ENCODE results near the gene SLC29A4. TPM values are rescaled to one million over a fixed set of nuclear protein-coding genes. Genes with fewer than 3 reads are reported as not detected.
"Not testable (repeated sequence)": the region's sequence is repeated elsewhere in the genome, so short reads cannot be mapped to it uniquely, and the experiment has no call there.

SLC29A4 gene
- total and polyA plus RNA-seq, 7 donors, result 0.77 to 3.7 (median 2.6) TPM

DNA sequence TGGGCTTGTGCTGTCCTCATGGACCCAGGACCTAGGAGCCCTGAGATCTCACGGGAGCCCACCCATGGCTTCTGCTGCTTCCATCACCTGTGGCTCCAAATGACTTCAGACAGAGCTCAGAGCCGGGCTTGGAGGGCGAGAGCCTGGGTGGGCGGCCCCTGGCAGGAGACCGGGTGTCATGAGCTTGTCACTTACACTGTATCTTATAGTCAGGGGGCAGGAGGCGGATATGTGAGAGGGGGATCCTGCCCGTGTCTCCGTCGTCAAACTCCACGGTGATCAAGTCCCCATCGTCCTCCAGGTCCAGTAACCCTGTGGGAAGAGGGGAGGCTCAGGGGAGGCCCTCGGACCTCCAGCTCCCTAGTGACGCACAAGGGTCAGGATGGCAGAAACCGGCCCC, 33.0 kb downstream of the SLC29A4 start:
- Histone ChIP-seq H3K27me3 (ENCODE audit: insufficient read depth in 3 of 3, low read length in 2 of 3) (no peaks in the 10 kb centered on the region), H3K4me3 (no peak overlapping the region), H3K27ac (no peak overlapping the region), H3K4me1 (no peaks in the 10 kb centered on the region), H3K9me3 (peaks cover 9% of the 10 kb centered on the region), H3K36me3 (ENCODE audit: insufficient read depth in 1 of 2, low read depth in 1 of 2) (peaks cover 10 to 82% of the 10 kb centered on the region in 2 donors)
- intact Hi-C loops (cut with DNase I), result no loop called here
- ATAC-seq, result no peak
- 93 to 98% (median 96%) methylated on average over 13 to 14 of the region's 14 CpGs for WGBS, 3 donors
- DNase-seq, result no peak
- TF ChIP-seq CTCF (IDR thresholded peaks at IDR 0.05), result no peak

GRCh38 chr7:5318613-5319012, 35.9 kb downstream of the SLC29A4 start:
- H3K9me3 ChIP-seq; intact Hi-C loops (cut with DNase I); H3K4me3 ChIP-seq; DNase-seq; H3K27me3 ChIP-seq (ENCODE audit: insufficient read depth in 3 of 3, low read length in 2 of 3); H3K27ac ChIP-seq; ATAC-seq; H3K4me1 ChIP-seq: not testable (repeated sequence)
- WGBS, 3 donors, result 97 to 98% (median 98%) methylated on average over 5 of the region's 5 CpGs
- H3K36me3 ChIP-seq (ENCODE audit: insufficient read depth in 1 of 2, low read depth in 1 of 2), result peaks cover 5 to 82% of the 10 kb centered on the region in 2 donors

DNA sequence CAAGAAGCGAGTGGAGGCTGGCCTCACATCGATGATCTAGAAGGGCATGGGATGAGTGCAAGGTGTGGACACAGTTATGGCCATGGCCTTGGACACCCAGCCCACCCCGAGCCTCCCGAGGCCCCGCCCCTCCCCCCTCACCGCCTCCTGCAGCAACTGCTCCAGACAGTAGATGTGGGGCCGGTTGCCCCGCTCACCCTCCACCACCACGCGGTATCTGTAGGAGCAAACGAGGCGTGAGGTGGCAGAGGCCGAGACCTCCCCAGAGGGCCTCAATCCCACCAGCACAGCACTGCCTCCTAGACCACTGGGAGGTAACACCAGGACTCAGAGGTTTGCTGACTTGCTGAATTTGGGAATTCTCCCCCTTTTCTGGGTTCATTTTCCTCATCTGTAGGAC, 37.6 kb downstream of the SLC29A4 start:
- 97% methylated on average over 13 of the region's 13 CpGs for WGBS, 3 donors
- Histone ChIP-seq H3K36me3 (ENCODE audit: insufficient read depth in 1 of 2, low read depth in 1 of 2) (peaks cover 8 to 82% of the 10 kb centered on the region in 2 donors), H3K4me1 (no peaks in the 10 kb centered on the region), H3K4me3 (no peak overlapping the region), H3K27me3 (ENCODE audit: insufficient read depth in 3 of 3, low read length in 2 of 3) (no peaks in the 10 kb centered on the region), H3K27ac (no peak overlapping the region), H3K9me3 (peaks cover 9% of the 10 kb centered on the region)
- ATAC-seq (no peak), DNase-seq (no peak)
- intact Hi-C loops (cut with DNase I), result no loop called here
- TF ChIP-seq CTCF (IDR thresholded peaks at IDR 0.05), result no peak

DNA sequence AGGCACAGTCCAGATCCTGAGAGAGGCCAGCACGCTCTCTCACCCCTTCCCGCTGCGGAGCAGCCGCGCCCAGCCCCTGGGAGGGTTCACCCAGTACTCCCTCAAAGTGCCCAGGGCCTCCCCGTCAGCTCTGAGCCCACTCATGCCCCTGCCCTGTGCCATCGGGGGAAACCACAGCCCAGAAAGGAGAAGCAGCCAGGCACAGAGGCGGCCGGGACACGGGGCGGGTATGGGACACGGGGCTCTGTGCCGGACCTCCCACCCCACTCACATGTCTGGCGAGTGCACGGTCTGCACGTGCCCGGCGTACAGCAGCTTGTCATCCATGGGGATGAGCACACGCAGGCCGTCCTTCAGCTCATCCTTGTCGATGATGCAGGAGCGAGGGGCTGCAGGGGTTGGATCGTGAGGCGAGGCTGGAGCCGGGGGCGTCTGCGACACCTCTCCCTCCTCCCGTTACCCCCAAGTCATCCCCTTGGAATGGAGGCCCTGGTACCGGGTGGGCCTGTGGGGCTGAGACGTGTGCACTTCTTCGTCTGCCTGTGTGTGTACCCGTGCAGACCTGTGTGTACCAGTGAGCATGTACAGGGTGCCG, 38.2 kb downstream of the SLC29A4 start:
- intact Hi-C loops (cut with DNase I), result no loop called here
- Histone ChIP-seq H3K27me3 (ENCODE audit: insufficient read depth in 3 of 3, low read length in 2 of 3) (no peaks in the 10 kb centered on the region), H3K4me1 (no peaks in the 10 kb centered on the region), H3K27ac (no peak overlapping the region), H3K36me3 (ENCODE audit: insufficient read depth in 1 of 2, low read depth in 1 of 2) (peaks cover 8 to 78% of the 10 kb centered on the region in 2 donors), H3K4me3 (no peak overlapping the region), H3K9me3 (peaks cover 9% of the 10 kb centered on the region)
- DNase-seq (no peak), ATAC-seq (no peak)
- WGBS, 3 donors, result 96 to 97% (median 96%) methylated on average over 32 to 33 of the region's 33 CpGs
- TF ChIP-seq CTCF (IDR thresholded peaks at IDR 0.05), result no peak

- ATAC-seq (no peak), DNase-seq (no peak)
- Histone ChIP-seq H3K9me3 (peaks cover 9% of the 10 kb centered on the region), H3K4me3 (no peak overlapping the region), H3K4me1 (no peaks in the 10 kb centered on the region), H3K36me3 (ENCODE audit: insufficient read depth in 1 of 2, low read depth in 1 of 2) (peaks cover 8 to 76% of the 10 kb centered on the region in 2 donors), H3K27ac (no peak overlapping the region), H3K27me3 (ENCODE audit: insufficient read depth in 3 of 3, low read length in 2 of 3) (no peaks in the 10 kb centered on the region)
- intact Hi-C loops (cut with DNase I), result no loop called here
- WGBS, 3 donors, result 85 to 86% (median 86%) methylated on average over 28 to 29 of the region's 29 CpGs
- no peak for TF ChIP-seq CTCF (IDR thresholded peaks at IDR 0.05)
Measured at GRCh38 chr7:5322621-5323410, 40.1 kb downstream of the SLC29A4 start.

DNA sequence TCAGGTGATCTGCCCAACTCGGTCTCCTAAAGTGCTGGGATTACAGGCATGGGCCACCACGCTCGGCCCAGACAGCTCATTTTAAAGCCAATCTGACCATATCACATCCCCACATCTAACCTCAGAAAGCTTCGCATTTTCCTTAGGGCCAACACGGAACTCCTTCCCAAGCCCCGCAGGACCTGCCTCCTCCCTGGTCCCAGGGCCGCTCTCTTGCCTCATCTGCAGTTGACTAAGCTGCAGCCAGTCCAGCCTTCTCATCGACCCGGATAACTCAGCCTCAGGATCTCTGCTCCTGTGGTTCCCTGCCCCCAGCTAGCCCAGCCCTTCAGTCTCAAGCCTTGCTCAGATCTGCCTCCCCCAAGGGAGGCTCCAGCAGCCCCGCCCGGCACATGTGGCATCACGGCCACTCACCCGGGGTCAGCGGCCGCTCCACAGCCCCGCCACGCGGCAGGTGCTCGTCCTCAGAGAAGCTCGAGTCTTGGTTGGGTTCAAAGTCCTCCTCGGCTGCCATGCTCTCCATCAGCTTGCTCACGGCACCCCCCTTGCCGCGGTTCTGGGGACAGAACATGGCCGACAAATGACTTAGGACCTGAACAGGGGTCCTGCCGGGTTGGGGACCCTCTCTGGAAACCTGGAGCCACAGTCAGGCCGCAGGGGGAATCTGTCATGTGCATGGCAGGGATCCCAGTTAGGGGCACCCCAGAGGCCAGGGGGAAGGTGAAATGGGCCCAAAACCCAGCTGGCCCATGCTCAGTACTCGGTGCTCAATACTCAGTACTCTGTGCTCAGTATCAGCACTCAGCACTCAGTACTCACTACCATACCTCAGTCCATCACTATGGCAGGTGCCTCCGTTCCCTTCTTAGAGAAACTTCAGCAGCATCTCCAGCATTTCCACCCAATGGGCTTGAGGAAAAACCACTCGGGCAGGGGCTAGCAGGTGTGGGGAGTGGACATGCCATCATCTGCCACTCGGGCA, 41.3 kb downstream of the SLC29A4 start:
- H3K27ac ChIP-seq; DNase-seq; H3K4me1 ChIP-seq; H3K27me3 ChIP-seq (ENCODE audit: insufficient read depth in 3 of 3, low read length in 2 of 3); ATAC-seq; H3K9me3 ChIP-seq; intact Hi-C loops (cut with DNase I); H3K4me3 ChIP-seq: not testable (repeated sequence)
- WGBS, 3 donors, result 87 to 94% (median 93%) methylated on average over 28 to 31 of the region's 31 CpGs
- peaks cover 4 to 75% of the 10 kb centered on the region in 2 donors for H3K36me3 ChIP-seq (ENCODE audit: insufficient read depth in 1 of 2, low read depth in 1 of 2)
